HepG2 (cell line): ENCODE results near the gene RBPMS2. TPM values are rescaled to one million over a fixed set of nuclear protein-coding genes. Genes with fewer than 3 reads are reported as not detected.

ENCODE experiments used
- ATAC-seq: fragments of 200-7000 bp; cut with Tn5 transposase; 3 replicates; pipeline ENCODE4 v1.9.1; 2020; ENCODE audit warnings: mild to moderate bottlenecking, moderate library complexity
- BruUV-seq: library from RNA; stranded (reverse); fragments of 400-500 nt; replicated peaks from 2 replicates; lab custom pipeline; 2021; lab: Mats Ljungman, UMichigan
- CTCF ChIA-PET: fragments of 300-600 bp; formaldehyde crosslinking; extraction: SDS; loops from one replicate; lab custom pipeline; 2021; ENCODE audit warnings: low total read pairs, inconsistent platforms, low intra/inter-chr PET ratio; lab: Yijun Ruan, JAX
- POLR2A ChIA-PET: fragments of 350-600 bp; sonication (Branson Sonifier 250); formaldehyde crosslinking; loops from one replicate; lab custom pipeline; 2020; ENCODE audit warnings: antibody characterized with exemption, inconsistent platforms; lab: Yijun Ruan, JAX
- DNase-seq: peaks from one replicate; pipeline ENCODE4 v3.0.0-alpha.2; 2015; ENCODE audit warnings: low spot score
- FAIRE-seq: peaks from 3 replicates; lab custom pipeline; 2011; peaks lifted over from hg19 to GRCh38; lab: Jason Lieb, UNC
- H2AFZ ChIP-seq: one replicate; pipeline ENCODE4 v1.6.1; 2011; ENCODE audit warnings: low read length, inconsistent platforms
- H3K27ac ChIP-seq: fragments of 300-600 bp; 3 replicates; pipeline ENCODE4 v1.8.0; 2011; ENCODE audit warnings: mixed run types, mild to moderate bottlenecking, mixed read lengths, low read length, inconsistent platforms; ENCODE audit not compliant: insufficient read depth; ENCODE audit errors: extremely low read length
- H3K27me3 ChIP-seq, 2 experiments: fragments of 200-600 bp in 1 of 2; 2 replicates in 1 of 2; 3 replicates in 1 of 2; pipeline versions ENCODE4 v1.6.0 to v1.8.0; 2011; ENCODE audit warnings: low read length in 2 of 2, mild to moderate bottlenecking in 2 of 2, moderate library complexity in 2 of 2, inconsistent platforms in 1 of 2; ENCODE audit not compliant: insufficient read depth in 2 of 2, control insufficient read depth in 1 of 2
- H3K36me3 ChIP-seq, 2 experiments: fragments of 200-600 bp in 1 of 2; replicated peaks in 1 of 2; 2 replicates in 1 of 2; 3 replicates in 1 of 2; pipeline versions ENCODE4 v1.5.1 to v1.8.0; 2011; ENCODE audit warnings: low read length in 2 of 2, inconsistent platforms in 1 of 2; ENCODE audit not compliant: insufficient read depth in 2 of 2, control insufficient read depth in 1 of 2
- H3K4me1 ChIP-seq: 2 replicates; pipeline ENCODE4 v1.5.1; 2012; ENCODE audit warnings: low read length, inconsistent platforms; ENCODE audit not compliant: insufficient read depth
- H3K4me2 ChIP-seq: 2 replicates; pipeline ENCODE4 v1.6.0; 2011; ENCODE audit warnings: low read depth, low read length, inconsistent platforms
- H3K4me3 ChIP-seq, 3 experiments: fragments of 200-600 bp in 1 of 3; sonication (generic), shearing (Covaris generic) in 1 of 3; replicated peaks in 1 of 3; 2 replicates each; pipeline ENCODE4 v1.5.1; 2011 to 2016; ENCODE audit warnings: low read length in 3 of 3, inconsistent platforms in 2 of 3, low read depth in 2 of 3, mild to moderate bottlenecking in 2 of 3, control low read depth in 1 of 3, mixed read lengths in 1 of 3; ENCODE audit not compliant: insufficient read depth in 1 of 3
- H3K79me2 ChIP-seq: one replicate; pipeline ENCODE4 v1.6.1; 2011; ENCODE audit warnings: low read length, inconsistent platforms; ENCODE audit not compliant: insufficient read depth
- H3K9ac ChIP-seq: 2 replicates; pipeline ENCODE4 v1.6.0; 2011; ENCODE audit warnings: mild to moderate bottlenecking, low read depth, low read length, inconsistent platforms; ENCODE audit not compliant: insufficient read depth
- H3K9me3 ChIP-seq: 2 replicates; pipeline ENCODE4 v1.5.1; 2012; ENCODE audit warnings: mild to moderate bottlenecking, low read length
- H4K20me1 ChIP-seq: 2 replicates; pipeline ENCODE4 v1.6.0; 2011; ENCODE audit warnings: inconsistent platforms, mild to moderate bottlenecking, low read length, moderate library complexity; ENCODE audit not compliant: insufficient read depth
- ATF7-NPFF ChIP-seq: sonication (generic); formaldehyde crosslinking; IDR thresholded peaks from 2 replicates; pipeline ENCODE4 v1.8.1; 2023; ENCODE audit warnings: mild to moderate bottlenecking, low read depth, missing genetic modification reagents, moderate library complexity
- ELF1 ChIP-seq: sonication (generic); formaldehyde crosslinking; IDR thresholded peaks from 2 replicates; pipeline ENCODE4 v1.4.0; 2020; ENCODE audit warnings: missing genetic modification reagents
- GTF2F1 ChIP-seq: fragments of 150-350 bp; IDR thresholded peaks from 2 replicates; pipeline ENCODE4 v1.6.1; 2014; ENCODE audit warnings: low read length
- HMG20A ChIP-seq: IDR thresholded peaks from 2 replicates; pipeline ENCODE4 v1.6.1; 2016; ENCODE audit warnings: borderline replicate concordance
- JARID2 ChIP-seq: sonication (generic); formaldehyde crosslinking; IDR thresholded peaks from 2 replicates; pipeline ENCODE4 v1.8.1; 2023; ENCODE audit warnings: missing genetic modification reagents, inconsistent platforms; ENCODE audit not compliant: insufficient replicate concordance
- LCORL ChIP-seq, 2 experiments: fragments of 450-650 bp in 1 of 2; sonication (generic) in 1 of 2; formaldehyde crosslinking in 1 of 2; IDR thresholded peaks; 2 replicates each; pipeline versions ENCODE4 v1.5.0 to v1.6.1; 2017 to 2020; ENCODE audit warnings: antibody characterized with exemption in 1 of 2, missing genetic modification reagents in 1 of 2
- MED13 ChIP-seq: sonication (generic); formaldehyde crosslinking; IDR thresholded peaks from 2 replicates; pipeline ENCODE4 v1.5.0; 2020; ENCODE audit warnings: missing genetic modification reagents
- ZKSCAN1 ChIP-seq: fragments of 150-350 bp; IDR thresholded peaks from 2 replicates; pipeline ENCODE4 v1.6.1; 2014; ENCODE audit warnings: low read length
- ZNF143 ChIP-seq: sonication (generic); formaldehyde crosslinking; IDR thresholded peaks from 2 replicates; pipeline ENCODE4 v1.4.0; 2020; ENCODE audit warnings: missing genetic modification reagents
- ZNF256 ChIP-seq: sonication (generic); formaldehyde crosslinking; conservative IDR thresholded peaks from 2 replicates; pipeline ENCODE4 v1.4.0; 2020; ENCODE audit warnings: missing genetic modification reagents
- ZNF782 ChIP-seq: sonication (generic); formaldehyde crosslinking; IDR thresholded peaks from 2 replicates; pipeline ENCODE4 v1.4.0; 2020; ENCODE audit warnings: missing genetic modification reagents, mild to moderate bottlenecking, borderline replicate concordance
- WGBS: methylation state at CpG from one replicate; pipeline ENCODE4 v1.1.6; 2017; ENCODE audit warnings: low lambda C conversion rate; 5-methylcytosine and 5-hydroxymethylcytosine counted together
- in situ Hi-C: cut with HindIII; loops from 2 replicates; pipeline ENCODE4 v1.10.0; 2017; ENCODE audit warnings: low pct_unique_long_range_greater_than_20kb; ENCODE audit not compliant: extremely low pct_ligation_motif_present
- intact Hi-C: fragments of 100-400 bp; cut with micrococcal nuclease; formaldehyde crosslinking; loops from one replicate; pipeline ENCODE4 v1.10.0; 2022; ENCODE audit not compliant: unreplicated experiment
- polyA plus RNA-seq, 8 experiments: library from polyadenylated mRNA; depleted of rRNA in 3 of 8; stranded (reverse) in 7 of 8; unstranded in 1 of 8; fragments of >200 nt; fragmentation: Illumina TruSeq in 4 of 8; extraction: Trizol in 4 of 8; gene quantifications; 2 replicates each; pipeline versions ENCODE4 v1.2.1 to v1.2.3, GENCODE V29; 2011 to 2016; ENCODE audit warnings: low read depth in 4 of 8, missing spikeins in 1 of 8, mixed read lengths in 1 of 8; ENCODE audit not compliant: insufficient read depth in 1 of 8
- total RNA-seq, 5 experiments: library from RNA; depleted of rRNA; stranded (reverse); fragments of >200 nt; fragmentation: Illumina TruSeq; extraction: Trizol; gene quantifications; 2 replicates each; pipeline ENCODE4 v1.2.3, GENCODE V29; 2016; ENCODE audit warnings: low read depth in 1 of 5
- TF ChIP-seq, protein P1 (sequence below): sonication (generic); formaldehyde crosslinking; IDR thresholded peaks from 2 replicates; pipeline ENCODE4 v1.4.0; 2020; ENCODE audit warnings: missing genetic modification reagents
- TF ChIP-seq, protein P2 (sequence below): sonication (generic); formaldehyde crosslinking; IDR thresholded peaks from 2 replicates; pipeline ENCODE4 v1.4.0; 2020; ENCODE audit warnings: missing genetic modification reagents, borderline replicate concordance

The RBPMS2 gene
- total and polyA plus RNA-seq, 2 of the 13 experiments (the other 11 are each of a cell fraction or from before 2014, with no cell fraction given) = 0.08 TPM; not detected in 1

DNA sequence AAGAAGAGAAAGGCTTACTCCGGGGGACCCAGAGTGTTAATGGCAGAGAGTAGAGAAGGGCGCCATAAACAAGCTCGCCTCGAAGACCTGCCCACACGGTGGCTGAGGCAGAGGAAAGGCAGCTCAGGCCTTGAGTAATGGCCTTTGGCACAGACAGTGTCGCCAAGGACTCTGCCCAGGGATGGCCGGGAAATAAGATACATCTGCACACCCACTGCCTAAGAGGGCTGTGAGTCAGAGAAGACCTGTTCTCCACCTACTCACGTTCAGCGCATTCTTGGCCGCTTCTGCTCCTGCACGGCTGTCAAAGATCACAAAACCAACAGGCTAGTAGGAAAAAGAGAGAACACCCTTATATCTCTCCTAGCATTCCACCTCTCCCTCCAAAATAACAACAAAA lies 26.2 kb downstream of the RBPMS2 start:
- no peak overlapping the region for H2AFZ ChIP-seq
- intact Hi-C loops = no loop called here
- H3K9ac ChIP-seq = no peak overlapping the region
- H3K4me3 ChIP-seq = no peak overlapping the region
- in situ Hi-C loops = no loop called here
- DNase-seq = no peak
- 72% methylated on average over 9 of the region's 11 CpGs for WGBS
- FAIRE-seq = no peak
- H3K79me2 ChIP-seq = no peaks in the 10 kb centered on the region
- no TSS peak for BruUV-seq
- peaks cover 12% of the 10 kb centered on the region for H3K4me1 ChIP-seq
- no peak overlapping the region for H3K27ac ChIP-seq
- ATAC-seq = no peak
- no peak for TF ChIP-seq ZKSCAN1
- TF ChIP-seq ATF7-NPFF (CRISPR knock-in tag) = no peak
- TF ChIP-seq, protein P1, sequence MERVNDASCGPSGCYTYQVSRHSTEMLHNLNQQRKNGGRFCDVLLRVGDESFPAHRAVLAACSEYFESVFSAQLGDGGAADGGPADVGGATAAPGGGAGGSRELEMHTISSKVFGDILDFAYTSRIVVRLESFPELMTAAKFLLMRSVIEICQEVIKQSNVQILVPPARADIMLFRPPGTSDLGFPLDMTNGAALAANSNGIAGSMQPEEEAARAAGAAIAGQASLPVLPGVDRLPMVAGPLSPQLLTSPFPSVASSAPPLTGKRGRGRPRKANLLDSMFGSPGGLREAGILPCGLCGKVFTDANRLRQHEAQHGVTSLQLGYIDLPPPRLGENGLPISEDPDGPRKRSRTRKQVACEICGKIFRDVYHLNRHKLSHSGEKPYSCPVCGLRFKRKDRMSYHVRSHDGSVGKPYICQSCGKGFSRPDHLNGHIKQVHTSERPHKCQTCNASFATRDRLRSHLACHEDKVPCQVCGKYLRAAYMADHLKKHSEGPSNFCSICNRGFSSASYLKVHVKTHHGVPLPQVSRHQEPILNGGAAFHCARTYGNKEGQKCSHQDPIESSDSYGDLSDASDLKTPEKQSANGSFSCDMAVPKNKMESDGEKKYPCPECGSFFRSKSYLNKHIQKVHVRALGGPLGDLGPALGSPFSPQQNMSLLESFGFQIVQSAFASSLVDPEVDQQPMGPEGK (CRISPR knock-in tag) = no peak
- TF ChIP-seq, protein P2, sequence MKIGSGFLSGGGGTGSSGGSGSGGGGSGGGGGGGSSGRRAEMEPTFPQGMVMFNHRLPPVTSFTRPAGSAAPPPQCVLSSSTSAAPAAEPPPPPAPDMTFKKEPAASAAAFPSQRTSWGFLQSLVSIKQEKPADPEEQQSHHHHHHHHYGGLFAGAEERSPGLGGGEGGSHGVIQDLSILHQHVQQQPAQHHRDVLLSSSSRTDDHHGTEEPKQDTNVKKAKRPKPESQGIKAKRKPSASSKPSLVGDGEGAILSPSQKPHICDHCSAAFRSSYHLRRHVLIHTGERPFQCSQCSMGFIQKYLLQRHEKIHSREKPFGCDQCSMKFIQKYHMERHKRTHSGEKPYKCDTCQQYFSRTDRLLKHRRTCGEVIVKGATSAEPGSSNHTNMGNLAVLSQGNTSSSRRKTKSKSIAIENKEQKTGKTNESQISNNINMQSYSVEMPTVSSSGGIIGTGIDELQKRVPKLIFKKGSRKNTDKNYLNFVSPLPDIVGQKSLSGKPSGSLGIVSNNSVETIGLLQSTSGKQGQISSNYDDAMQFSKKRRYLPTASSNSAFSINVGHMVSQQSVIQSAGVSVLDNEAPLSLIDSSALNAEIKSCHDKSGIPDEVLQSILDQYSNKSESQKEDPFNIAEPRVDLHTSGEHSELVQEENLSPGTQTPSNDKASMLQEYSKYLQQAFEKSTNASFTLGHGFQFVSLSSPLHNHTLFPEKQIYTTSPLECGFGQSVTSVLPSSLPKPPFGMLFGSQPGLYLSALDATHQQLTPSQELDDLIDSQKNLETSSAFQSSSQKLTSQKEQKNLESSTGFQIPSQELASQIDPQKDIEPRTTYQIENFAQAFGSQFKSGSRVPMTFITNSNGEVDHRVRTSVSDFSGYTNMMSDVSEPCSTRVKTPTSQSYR (CRISPR knock-in tag) = no peak
- TF ChIP-seq MED13 = no peak
- TF ChIP-seq ZNF782 (CRISPR knock-in tag) = no peak
- TF ChIP-seq ZNF143 (CRISPR knock-in tag) = no peak
- TF ChIP-seq JARID2 (CRISPR knock-in tag) = no peak
- no peak for TF ChIP-seq HMG20A (CRISPR knock-in tag)
- TF ChIP-seq LCORL (IDR thresholded peaks at IDR 0.05) = no peak
- TF ChIP-seq LCORL (CRISPR knock-in tag; IDR thresholded peaks at IDR 0.05) = no peak
- no peak for TF ChIP-seq ZNF256 (CRISPR knock-in tag)
- no peak for TF ChIP-seq ELF1
- no peak for TF ChIP-seq GTF2F1
- H3K4me2 ChIP-seq = no peak overlapping the region
- H3K9me3 ChIP-seq = no peaks in the 10 kb centered on the region
- peaks cover 2 to 66% of the 10 kb centered on the region in 2 experiments; a peak in 4 of 5 replicates for H3K27me3 ChIP-seq
- no peaks in the 10 kb centered on the region for H3K36me3 ChIP-seq
- ChIA-PET CTCF (no interaction called here), POLR2A (no interaction called here)
- H4K20me1 ChIP-seq = no peaks in the 10 kb centered on the region
